Hepatocyte (in vitro differentiated cells): ENCODE results near the gene SCAF4. TPM values are rescaled to one million over a fixed set of nuclear protein-coding genes. Genes with fewer than 3 reads are reported as not detected.

Source experiments
- DNase-seq: peaks from one replicate; pipeline ENCODE4 v3.0.0-alpha.2; 2016; ENCODE audit warnings: low spot score
- H2AFZ ChIP-seq: fragments of 200-600 bp; sonication (generic); 2 replicates; pipeline ENCODE4 v1.6.0; 2016; ENCODE audit warnings: antibody characterized with exemption, mild to moderate bottlenecking
- H3K27ac ChIP-seq: fragments of 200-600 bp; sonication (generic); 2 replicates; pipeline ENCODE4 v1.5.1; 2016; ENCODE audit warnings: mild to moderate bottlenecking
- H3K27me3 ChIP-seq: fragments of 200-600 bp; sonication (generic); 2 replicates; pipeline ENCODE4 v1.6.1; 2016
- H3K36me3 ChIP-seq: fragments of 200-600 bp; sonication (generic); replicated peaks from 2 replicates; pipeline ENCODE4 v1.5.1; 2016; ENCODE audit warnings: low read depth; ENCODE audit not compliant: insufficient read depth
- H3K4me1 ChIP-seq: fragments of 200-600 bp; sonication (generic); 2 replicates; pipeline ENCODE4 v1.5.1; 2016; ENCODE audit warnings: mild to moderate bottlenecking, moderate library complexity; ENCODE audit not compliant: insufficient read depth
- H3K4me2 ChIP-seq: fragments of 200-600 bp; sonication (generic); 2 replicates; pipeline ENCODE4 v1.6.0; 2016
- H3K4me3 ChIP-seq: fragments of 200-600 bp; sonication (generic); 2 replicates; pipeline ENCODE4 v1.5.1; 2016; ENCODE audit warnings: mild to moderate bottlenecking
- H3K79me2 ChIP-seq: fragments of 200-600 bp; sonication (generic); 2 replicates; pipeline ENCODE4 v1.6.0; 2017; ENCODE audit warnings: mild to moderate bottlenecking
- H3K9me2 ChIP-seq: fragments of 200-600 bp; sonication (generic); replicated peaks from 2 replicates; pipeline ENCODE4 v1.6.0; 2017; ENCODE audit warnings: mild to moderate bottlenecking; ENCODE audit not compliant: insufficient read depth
- H3K9me3 ChIP-seq: fragments of 200-600 bp; sonication (generic); 2 replicates; pipeline ENCODE4 v1.5.1; 2016; ENCODE audit warnings: low read depth, mild to moderate bottlenecking
- H4K20me1 ChIP-seq: fragments of 200-600 bp; sonication (generic); 2 replicates; pipeline ENCODE4 v1.6.0; 2016; ENCODE audit warnings: mild to moderate bottlenecking; ENCODE audit not compliant: insufficient read depth, poor library complexity, severe bottlenecking
- EZH2 ChIP-seq: fragments of 200-600 bp; sonication (generic); IDR thresholded peaks from 2 replicates; pipeline ENCODE4 v1.6.1; 2016; ENCODE audit warnings: antibody characterized with exemption, mild to moderate bottlenecking, borderline replicate concordance
- EZH2phosphoT487 ChIP-seq: fragments of 200-600 bp; sonication (generic); IDR thresholded peaks from one replicate; pipeline ENCODE4 v1.6.1; 2018; ENCODE audit warnings: antibody characterized with exemption, mild to moderate bottlenecking, low read depth, moderate library complexity; ENCODE audit not compliant: unreplicated experiment, severe bottlenecking
- WGBS: methylation state at CpG from one replicate; pipeline ENCODE4 v1.1.6; 2016; ENCODE audit warnings: low lambda C conversion rate; ENCODE audit errors: missing lambda C conversion rate; 5-methylcytosine and 5-hydroxymethylcytosine counted together
- polyA plus RNA-seq: library from polyadenylated mRNA; unstranded; fragments of >200 nt; fragmentation: Nextera tagmentation; extraction: Ambion mirVana; gene quantifications from 2 replicates; pipeline ENCODE4 v1.2.1, GENCODE V29; 2016
- total RNA-seq: library from RNA; depleted of rRNA; stranded (reverse); fragments of >200 nt; gene quantifications from 2 replicates; pipeline ENCODE4 v1.2.3, GENCODE V29; 2014
- TF ChIP-seq, protein P1 (sequence below): fragments of 200-600 bp; sonication (generic); IDR thresholded peaks from 2 replicates; pipeline ENCODE4 v1.5.1; 2016; ENCODE audit warnings: antibody characterized with exemption, mild to moderate bottlenecking; ENCODE audit not compliant: poor library complexity

Gene SCAF4
- total and polyA plus RNA-seq, 2 experiments from 2014 or later, result 18.7 to 33.1 TPM

DNA sequence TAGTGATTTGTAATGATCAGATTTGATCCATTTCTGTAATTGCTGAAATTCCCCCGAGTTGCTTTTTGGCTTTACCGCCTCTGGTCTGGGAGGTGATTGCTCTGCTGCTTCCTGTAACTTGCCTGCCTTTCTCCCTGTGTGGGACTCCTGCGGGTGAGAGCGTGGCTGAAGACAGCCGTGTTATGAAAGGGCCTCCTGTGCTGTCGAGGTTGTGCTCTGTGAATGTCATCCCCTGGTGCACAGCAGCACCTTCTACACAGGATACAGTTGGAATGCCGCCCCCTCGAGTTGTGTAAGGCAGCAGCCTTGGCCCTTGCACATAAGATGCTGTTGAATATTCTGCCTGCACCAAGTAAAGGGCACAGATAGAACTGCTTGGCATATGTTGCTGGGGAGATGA, 66.5 kb downstream of the SCAF4 start:
- DNase-seq, result no peak
- Histone ChIP-seq H3K9me3 (no peaks in the 10 kb centered on the region), H3K4me1 (peaks cover 4% of the 10 kb centered on the region), H4K20me1 (peaks cover 29% of the 10 kb centered on the region), H3K27me3 (no peaks in the 10 kb centered on the region), H3K4me2 (no peak overlapping the region), H3K27ac (no peak overlapping the region), H2AFZ (no peak overlapping the region), H3K79me2 (peaks cover 51% of the 10 kb centered on the region), H3K36me3 (no peaks in the 10 kb centered on the region), H3K9me2 (no peaks in the 10 kb centered on the region), H3K4me3 (no peak overlapping the region)
- TF ChIP-seq, protein P1, sequence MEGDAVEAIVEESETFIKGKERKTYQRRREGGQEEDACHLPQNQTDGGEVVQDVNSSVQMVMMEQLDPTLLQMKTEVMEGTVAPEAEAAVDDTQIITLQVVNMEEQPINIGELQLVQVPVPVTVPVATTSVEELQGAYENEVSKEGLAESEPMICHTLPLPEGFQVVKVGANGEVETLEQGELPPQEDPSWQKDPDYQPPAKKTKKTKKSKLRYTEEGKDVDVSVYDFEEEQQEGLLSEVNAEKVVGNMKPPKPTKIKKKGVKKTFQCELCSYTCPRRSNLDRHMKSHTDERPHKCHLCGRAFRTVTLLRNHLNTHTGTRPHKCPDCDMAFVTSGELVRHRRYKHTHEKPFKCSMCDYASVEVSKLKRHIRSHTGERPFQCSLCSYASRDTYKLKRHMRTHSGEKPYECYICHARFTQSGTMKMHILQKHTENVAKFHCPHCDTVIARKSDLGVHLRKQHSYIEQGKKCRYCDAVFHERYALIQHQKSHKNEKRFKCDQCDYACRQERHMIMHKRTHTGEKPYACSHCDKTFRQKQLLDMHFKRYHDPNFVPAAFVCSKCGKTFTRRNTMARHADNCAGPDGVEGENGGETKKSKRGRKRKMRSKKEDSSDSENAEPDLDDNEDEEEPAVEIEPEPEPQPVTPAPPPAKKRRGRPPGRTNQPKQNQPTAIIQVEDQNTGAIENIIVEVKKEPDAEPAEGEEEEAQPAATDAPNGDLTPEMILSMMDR, result no peak
- TF ChIP-seq EZH2 (no peak), EZH2phosphoT487 (no peak)
- WGBS, result 72% methylated on average over 8 of the region's 8 CpGs

GRCh38 chr21:31663584-31664249, 68.2 kb downstream of the SCAF4 start:
- H4K20me1 ChIP-seq, result peaks cover 32% of the 10 kb centered on the region
- H3K9me3 ChIP-seq, result no peaks in the 10 kb centered on the region
- H3K4me3 ChIP-seq, result no peak overlapping the region
- H3K27ac ChIP-seq, result no peak overlapping the region
- H3K27me3 ChIP-seq, result no peaks in the 10 kb centered on the region
- TF ChIP-seq EZH2, result no peak
- TF ChIP-seq, protein P1, result no peak
- TF ChIP-seq EZH2phosphoT487, result no peak
- no peak for DNase-seq
- peaks cover 4% of the 10 kb centered on the region for H3K4me1 ChIP-seq
- H3K9me2 ChIP-seq, result no peaks in the 10 kb centered on the region
- H2AFZ ChIP-seq, result no peak overlapping the region
- H3K79me2 ChIP-seq, result peaks cover 55% of the 10 kb centered on the region
- WGBS, result 95% methylated on average over 7 of the region's 7 CpGs
- no peaks in the 10 kb centered on the region for H3K36me3 ChIP-seq
- H3K4me2 ChIP-seq, result no peak overlapping the region

DNA sequence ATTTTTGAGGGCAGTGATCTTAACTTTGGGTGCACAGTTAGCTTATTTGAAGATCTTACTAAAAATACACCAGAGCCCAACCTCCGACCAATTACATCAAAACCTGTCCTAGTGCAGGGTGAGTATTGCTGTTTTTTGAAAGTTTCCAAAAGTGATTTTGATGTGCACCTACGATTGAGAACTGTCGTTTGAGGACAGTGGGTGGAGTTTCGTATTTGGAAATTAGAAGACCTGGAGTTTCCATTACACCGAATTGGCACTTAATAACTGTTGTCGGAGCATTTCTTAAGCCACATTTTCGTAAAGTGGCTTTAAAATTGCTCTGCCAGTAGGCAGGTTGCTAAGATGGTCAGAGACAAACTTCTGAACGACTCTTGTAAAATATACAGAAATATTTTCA, 71.3 kb downstream of the SCAF4 start:
- H2AFZ ChIP-seq, result peak overlapping the region; percentile 73
- peak overlapping the region; percentile 84 for H3K27ac ChIP-seq
- H3K36me3 ChIP-seq, result no peaks in the 10 kb centered on the region
- no peaks in the 10 kb centered on the region for H3K27me3 ChIP-seq
- H3K9me3 ChIP-seq, result no peaks in the 10 kb centered on the region
- H4K20me1 ChIP-seq, result peaks cover 32% of the 10 kb centered on the region
- no peak for DNase-seq
- peak overlapping the region; percentile 75 for H3K4me2 ChIP-seq
- no peaks in the 10 kb centered on the region for H3K9me2 ChIP-seq
- peaks cover 4% of the 10 kb centered on the region for H3K4me1 ChIP-seq
- H3K79me2 ChIP-seq, result peaks cover 54% of the 10 kb centered on the region
- 40% methylated on average over 8 of the region's 8 CpGs for WGBS
- H3K4me3 ChIP-seq, result peak overlapping the region; percentile 74
- TF ChIP-seq EZH2phosphoT487 (no peak), EZH2 (no peak)
- TF ChIP-seq, protein P1, result no peak
